HCT116 (cell line): Measurements from ENCODE around the gene ARMH4. TPM values are rescaled to one million over a fixed set of nuclear protein-coding genes. Genes with fewer than 3 reads are reported as not detected.

Experiments used
- ATAC-seq: fragments of 200-7000 bp; cut with Tn5 transposase; 2 replicates; pipeline ENCODE4 v1.9.1; 2020; ENCODE audit warnings: mild to moderate bottlenecking, moderate library complexity
- BruUV-seq: library from RNA; stranded (reverse); fragments of 400-500 nt; replicated peaks from 2 replicates; lab custom pipeline; 2021; lab: Mats Ljungman, UMichigan
- CTCF ChIA-PET: fragments of 300-600 bp; sonication (Branson Sonifier 250); formaldehyde crosslinking; loops from one replicate; lab custom pipeline; 2021; ENCODE audit warnings: antibody characterized with exemption; lab: Charles Lee
- POLR2A ChIA-PET: fragments of 300-600, 350-600 bp; sonication (Branson Sonifier 250); formaldehyde crosslinking; loops from one replicate; lab custom pipeline; 2021; ENCODE audit warnings: antibody characterized with exemption; lab: Charles Lee
- RAD21 ChIA-PET, 2 experiments: fragments of 300-600 bp; sonication (Branson Sonifier 250); formaldehyde crosslinking; loops; one replicate each; lab custom pipeline; 2023; ENCODE audit warnings: low total read pairs in 2 of 2; ENCODE audit not compliant: uncharacterized antibody in 2 of 2, unreplicated experiment in 2 of 2, low non-redundant PET in 1 of 2; lab: Charles Lee
- DNase-seq: peaks from one replicate; pipeline ENCODE4 v3.0.0-alpha.2; 2010; ENCODE audit warnings: low read depth, low spot score
- H2AFZ ChIP-seq: fragments of 200-600 bp; shearing (Covaris generic), sonication (generic); 2 replicates; pipeline ENCODE4 v1.6.1; 2017; ENCODE audit warnings: low read depth, mixed run types, mixed read lengths, antibody characterized with exemption, low read length; ENCODE audit not compliant: poor library complexity, severe bottlenecking
- H3K27ac ChIP-seq: 2 replicates; pipeline ENCODE4 v1.5.1; 2012; ENCODE audit warnings: low read depth, low read length
- H3K27me3 ChIP-seq: fragments of 200-600 bp; sonication (generic); 2 replicates; pipeline ENCODE4 v1.6.1; 2016; ENCODE audit warnings: mixed run types, low read length, mixed read lengths; ENCODE audit not compliant: insufficient read depth
- H3K36me3 ChIP-seq, 2 experiments: fragments of 200-500 bp in 1 of 2; fragments of 200-600 bp in 1 of 2; sonication (Bioruptor generic) in 1 of 2; sonication (generic) in 1 of 2; 2 replicates each; pipeline versions ENCODE4 v1.5.1 to v1.6.1; 2014 to 2016; ENCODE audit warnings: low read length in 2 of 2, inconsistent platforms in 1 of 2, mixed read lengths in 1 of 2, mixed run types in 1 of 2; ENCODE audit not compliant: insufficient read depth in 2 of 2, control insufficient read depth in 1 of 2
- H3K4me1 ChIP-seq, 2 experiments: fragments of 200-600 bp in 1 of 2; sonication (generic) in 1 of 2; 2 replicates each; pipeline versions ENCODE4 v1.5.1 to v1.6.1; 2012 to 2017; ENCODE audit warnings: low read length in 2 of 2, inconsistent platforms in 1 of 2, mild to moderate bottlenecking in 1 of 2, mixed read lengths in 1 of 2, mixed run types in 1 of 2, moderate library complexity in 1 of 2; ENCODE audit not compliant: insufficient read depth in 2 of 2, control insufficient read depth in 1 of 2
- H3K4me2 ChIP-seq: fragments of 200-600 bp; sonication (generic); 2 replicates; pipeline ENCODE4 v1.6.1; 2017; ENCODE audit warnings: mixed run types, low read length, mixed read lengths
- H3K4me3 ChIP-seq, 2 experiments: fragments of 200-600 bp in 1 of 2; sonication (generic) in 1 of 2; replicated peaks in 1 of 2; 2 replicates each; pipeline ENCODE4 v1.5.1; 2011 to 2016; ENCODE audit warnings: low read length in 2 of 2, control low read depth in 1 of 2, low read depth in 1 of 2, mild to moderate bottlenecking in 1 of 2, mixed read lengths in 1 of 2, mixed run types in 1 of 2
- H3K79me2 ChIP-seq: fragments of 200-600 bp; sonication (generic); 2 replicates; pipeline ENCODE4 v1.6.1; 2017; ENCODE audit warnings: mild to moderate bottlenecking, mixed run types, low read length, moderate library complexity, mixed read lengths; ENCODE audit not compliant: insufficient read depth
- H3K9ac ChIP-seq: fragments of 200-600 bp; sonication (generic); 2 replicates; pipeline ENCODE4 v1.6.1; 2016; ENCODE audit warnings: low read length, mixed read lengths
- H3K9me2 ChIP-seq: fragments of 200-600 bp; sonication (generic), shearing (Covaris generic); 2 replicates; pipeline ENCODE4 v1.6.1; 2017; ENCODE audit warnings: mixed run types, mild to moderate bottlenecking, moderate library complexity; ENCODE audit not compliant: insufficient read depth
- H3K9me3 ChIP-seq, 2 experiments: fragments of 200-500 bp in 1 of 2; fragments of 200-600 bp in 1 of 2; sonication (Bioruptor generic) in 1 of 2; sonication (generic) in 1 of 2; 2 replicates each; pipeline ENCODE4 v1.6.1; 2014 to 2017; ENCODE audit warnings: low read length in 2 of 2, mixed read lengths in 2 of 2, inconsistent platforms in 1 of 2, low read depth in 1 of 2, mild to moderate bottlenecking in 1 of 2, mixed run types in 1 of 2, moderate library complexity in 1 of 2; ENCODE audit not compliant: control insufficient read depth in 1 of 2, insufficient read depth in 1 of 2
- H4K20me1 ChIP-seq: fragments of 200-600 bp; sonication (generic), shearing (Covaris generic); 2 replicates; pipeline ENCODE4 v1.6.1; 2017; ENCODE audit warnings: mixed run types, mild to moderate bottlenecking, moderate library complexity; ENCODE audit not compliant: insufficient read depth
- ATF3 ChIP-seq: IDR thresholded peaks from 2 replicates; pipeline ENCODE4 v1.6.1; 2012
- CBX3 ChIP-seq: IDR thresholded peaks from 2 replicates; pipeline ENCODE4 v1.6.1; 2012; ENCODE audit warnings: low read depth
- CTCF ChIP-seq, 3 experiments: fragments of 200-600 bp in 1 of 3; sonication (generic) in 1 of 3; IDR thresholded peaks in 2 of 3; conservative IDR thresholded peaks in 1 of 3; 2 replicates each; pipeline ENCODE4 v1.5.1; 2012 to 2017; ENCODE audit warnings: low read depth in 2 of 3, low read length in 2 of 3, antibody characterized with exemption in 1 of 3, borderline replicate concordance in 1 of 3, control low read depth in 1 of 3, mild to moderate bottlenecking in 1 of 3, mixed read lengths in 1 of 3, mixed run types in 1 of 3, moderate library complexity in 1 of 3; ENCODE audit not compliant: insufficient read depth in 1 of 3
- EGR1 ChIP-seq: IDR thresholded peaks from 2 replicates; pipeline ENCODE4 v1.6.1; 2012; ENCODE audit warnings: low read depth
- ELF1 ChIP-seq: IDR thresholded peaks from 2 replicates; pipeline ENCODE4 v1.6.1; 2012; ENCODE audit warnings: low read depth, borderline replicate concordance
- EZH2 ChIP-seq: fragments of 200-600 bp; sonication (generic); IDR thresholded peaks from 2 replicates; pipeline ENCODE4 v1.6.1; 2017; ENCODE audit warnings: antibody characterized with exemption, mixed run types
- EZH2phosphoT487 ChIP-seq: fragments of 200-600 bp; IDR thresholded peaks from 2 replicates; pipeline ENCODE4 v1.6.1; 2018; ENCODE audit warnings: antibody characterized with exemption, borderline replicate concordance
- JUND ChIP-seq: IDR thresholded peaks from 2 replicates; pipeline ENCODE4 v1.6.1; 2012
- MAX ChIP-seq: IDR thresholded peaks from 2 replicates; pipeline ENCODE4 v1.6.1; 2012
- RAD21 ChIP-seq: IDR thresholded peaks from 2 replicates; pipeline ENCODE4 v1.6.1; 2012; ENCODE audit warnings: low read depth, mild to moderate bottlenecking
- REST ChIP-seq: IDR thresholded peaks from 2 replicates; pipeline ENCODE4 v1.6.1; 2012; ENCODE audit warnings: low read depth
- SP1 ChIP-seq: IDR thresholded peaks from 2 replicates; pipeline ENCODE4 v1.6.1; 2012; ENCODE audit warnings: low read depth
- SRF ChIP-seq: IDR thresholded peaks from 2 replicates; pipeline ENCODE4 v1.6.1; 2012; ENCODE audit warnings: low read depth
- TCF7L2 ChIP-seq: IDR thresholded peaks from 2 replicates; pipeline ENCODE4 v1.7.0; 2011; ENCODE audit warnings: borderline replicate concordance, inconsistent platforms; ENCODE audit not compliant: insufficient read depth, insufficient read length; ENCODE audit errors: extremely low read depth
- YY1 ChIP-seq: IDR thresholded peaks from 2 replicates; pipeline ENCODE4 v1.6.1; 2011; ENCODE audit warnings: low read length, low read depth, moderate library complexity, mild to moderate bottlenecking; ENCODE audit not compliant: insufficient replicate concordance; ENCODE audit errors: extremely low read depth
- ZBTB33 ChIP-seq: IDR thresholded peaks from 2 replicates; pipeline ENCODE4 v1.6.1; 2011; ENCODE audit warnings: mild to moderate bottlenecking, low read length, moderate library complexity; ENCODE audit not compliant: insufficient replicate concordance; ENCODE audit errors: extremely low read depth
- ZFX ChIP-seq: fragments of 450-650 bp; IDR thresholded peaks from 2 replicates; pipeline ENCODE4 v1.6.1; 2017
- ZNF274 ChIP-seq: fragments of 200-500 bp; sonication (Bioruptor generic); IDR thresholded peaks from 2 replicates; pipeline ENCODE4 v1.6.1; 2014; ENCODE audit warnings: mild to moderate bottlenecking, low read depth, low read length, inconsistent platforms
- intact Hi-C: fragments of 100-400 bp; cut with micrococcal nuclease; formaldehyde crosslinking; loops from 2 replicates; pipeline ENCODE4 v1.10.0; 2022
- total RNA-seq: library from RNA; stranded (reverse); gene quantifications from one replicate; pipeline ENCODE4 v1.2.1, GENCODE V29; 2021; ENCODE audit not compliant: unreplicated experiment

Gene ARMH4
- total RNA-seq, 1 experiment from 2014 or later = 1.7 TPM

- intact Hi-C loops = no loop called here
- no peaks in the 10 kb centered on the region for H3K9me3 ChIP-seq
- no peak overlapping the region for H3K4me3 ChIP-seq
- no peak overlapping the region for H2AFZ ChIP-seq
- DNase-seq = no peak
- H3K27ac ChIP-seq = no peak overlapping the region
- ChIA-PET RAD21 (no interaction called here), CTCF (no interaction called here), POLR2A (no interaction called here)
- H3K27me3 ChIP-seq = peaks cover 42% of the 10 kb centered on the region
- H3K79me2 ChIP-seq = no peaks in the 10 kb centered on the region
- BruUV-seq = no TSS peak
- no peak overlapping the region for H3K9ac ChIP-seq
- H3K4me1 ChIP-seq = peaks cover 6 to 16% of the 10 kb centered on the region in 2 experiments; a peak in 2 of 4 replicates
- no peak for TF ChIP-seq REST
- no peak for TF ChIP-seq MAX
- TF ChIP-seq EZH2phosphoT487 = no peak
- TF ChIP-seq SP1 = no peak
- no peak for TF ChIP-seq ZBTB33
- TF ChIP-seq JUND = no peak
- no peak for TF ChIP-seq CTCF (IDR thresholded peaks at IDR 0.05 in 2 of 3, conservative IDR thresholded peaks at IDR 0.05 in 1 of 3; ENCODE audit: borderline replicate concordance in 1 of 3, insufficient read depth in 1 of 3, low read depth in 2 of 3, low read length in 2 of 3)
- TF ChIP-seq EGR1 = no peak
- TF ChIP-seq ZFX = no peak
- no peak for TF ChIP-seq ZNF274
- TF ChIP-seq SRF = no peak
- no peak for TF ChIP-seq YY1
- no peak for TF ChIP-seq ELF1
- no peak for TF ChIP-seq TCF7L2
- no peak for TF ChIP-seq RAD21
- TF ChIP-seq EZH2 = no peak
- TF ChIP-seq ATF3 = no peak
- no peak for TF ChIP-seq CBX3
- H3K9me2 ChIP-seq = no peaks in the 10 kb centered on the region
- H3K36me3 ChIP-seq = no peaks in the 10 kb centered on the region
- H4K20me1 ChIP-seq = no peaks in the 10 kb centered on the region
- no peak overlapping the region for H3K4me2 ChIP-seq
- no peak for ATAC-seq
Measured at GRCh38 chr14:58150243-58150805, 1.7 kb downstream of the ARMH4 start.
